Stimulated activated CD8-positive, alpha-beta memory T cell treated with anti-CD3 and anti-CD28 coated beads, Interleukin-7, amount 100 ng/mL, for 48 hours (primary cell): ENCODE results near the gene SMIM35.

Experiments used
- DNase-seq, 2 donors: peaks; one replicate each; pipeline ENCODE4 v3.0.0-alpha.2; 2020; ENCODE audit warnings: low read depth in 1 of 2; ENCODE audit errors: extremely low read depth in 1 of 2

The SMIM35 gene

DNA sequence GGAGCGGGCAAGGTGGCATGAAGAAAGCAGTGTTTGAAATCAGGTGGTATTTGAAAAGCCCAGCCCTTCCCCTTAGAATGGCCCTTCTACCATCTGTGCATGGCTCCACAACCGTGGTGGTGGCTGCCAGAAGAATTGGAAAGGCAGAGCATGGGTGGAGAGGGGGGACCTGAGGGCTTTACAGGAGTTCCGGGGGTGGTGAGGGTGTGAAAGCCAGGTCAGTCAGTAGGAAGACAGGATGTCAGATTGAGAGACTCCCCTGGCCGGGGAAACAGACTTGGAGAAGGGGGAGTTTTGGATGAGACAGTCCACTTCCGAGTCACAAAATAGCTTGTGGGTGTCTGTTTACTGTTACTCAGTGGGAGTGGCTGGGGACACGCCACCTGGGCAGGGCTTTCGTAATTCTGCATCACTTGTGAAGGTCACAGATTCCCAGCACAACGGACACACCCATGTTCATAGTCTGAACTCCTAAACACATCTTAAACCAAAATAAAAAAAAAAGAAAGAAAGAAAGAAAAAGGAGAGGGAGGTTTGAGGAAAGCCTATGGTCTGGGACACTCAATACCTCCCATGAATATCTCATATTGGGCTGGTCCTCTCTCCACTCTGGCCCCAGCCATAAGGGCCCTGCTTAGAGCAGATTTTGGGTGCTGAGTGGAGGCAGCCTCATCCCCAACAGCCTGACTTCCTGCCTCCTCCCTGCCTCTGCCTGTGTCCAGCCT lies 24.4 kb upstream of the SMIM35 start:
- no peak for DNase-seq

DNA sequence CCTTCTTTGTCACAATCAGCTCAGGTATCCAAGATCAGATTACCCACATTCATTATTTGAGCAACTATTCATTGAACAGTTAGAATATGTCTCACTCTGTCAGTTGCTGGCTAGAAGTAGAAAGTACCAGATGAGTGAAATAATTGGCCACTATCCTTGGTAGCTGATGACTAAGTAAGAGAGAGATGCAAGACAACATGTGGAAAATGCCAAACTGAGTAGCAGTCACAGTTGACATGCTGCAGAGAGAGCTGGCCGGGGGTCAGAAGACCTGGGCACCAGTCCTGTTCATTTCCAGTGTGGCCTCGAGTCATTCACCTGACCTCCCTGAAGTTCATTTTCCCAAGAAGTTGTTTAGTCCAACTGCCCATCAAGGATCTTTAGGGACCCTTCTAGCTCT lies 22.5 kb upstream of the SMIM35 start:
- no peak for DNase-seq

DNA sequence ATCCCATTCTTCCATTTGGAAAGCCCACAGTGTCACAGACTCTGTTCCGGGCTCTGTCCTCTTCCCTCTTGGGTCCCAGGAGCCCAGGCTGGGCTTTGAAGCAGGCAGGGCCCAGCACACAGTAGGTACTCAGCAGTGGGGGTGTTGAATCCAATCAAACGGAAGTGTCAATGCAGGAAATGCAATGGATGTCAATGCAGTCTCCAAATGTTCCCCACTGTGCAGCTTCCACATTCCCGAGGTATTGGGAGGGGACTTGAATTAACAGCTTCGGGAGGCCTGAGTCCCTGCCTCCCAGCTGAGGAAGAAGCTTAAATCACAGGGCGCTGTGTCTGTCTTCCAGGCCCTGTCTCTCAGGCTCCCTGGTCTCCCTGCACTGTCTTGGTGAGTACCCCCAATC lies 21.8 kb upstream of the SMIM35 start:
- DNase-seq = no peak

DNA sequence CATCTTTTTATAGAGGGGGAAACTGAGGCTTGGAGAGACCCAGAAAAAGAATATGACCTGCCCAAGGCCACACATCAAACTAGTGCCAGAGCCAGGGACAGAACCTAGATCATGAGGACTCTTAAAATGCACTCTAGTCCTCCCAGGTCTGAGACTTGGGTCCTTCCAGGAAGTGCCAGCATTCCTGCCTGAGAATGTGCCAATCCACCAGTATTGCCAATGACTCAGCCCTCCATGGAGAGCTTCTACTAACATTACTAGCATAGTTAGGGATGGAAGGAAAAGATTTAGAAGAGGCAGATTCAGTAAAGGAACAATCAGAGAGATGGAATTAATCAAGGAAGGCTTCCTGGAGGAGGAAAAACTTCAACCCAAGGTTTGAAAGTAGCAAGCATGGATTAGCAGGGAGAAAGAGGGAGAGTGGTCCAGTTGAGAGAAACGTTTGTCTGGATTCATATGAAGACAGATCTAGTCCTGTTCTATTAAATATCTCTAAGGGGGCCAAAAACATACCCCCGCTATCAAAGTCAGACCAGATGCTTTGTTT lies 20.1 kb upstream of the SMIM35 start:
- no peak for DNase-seq

DNA sequence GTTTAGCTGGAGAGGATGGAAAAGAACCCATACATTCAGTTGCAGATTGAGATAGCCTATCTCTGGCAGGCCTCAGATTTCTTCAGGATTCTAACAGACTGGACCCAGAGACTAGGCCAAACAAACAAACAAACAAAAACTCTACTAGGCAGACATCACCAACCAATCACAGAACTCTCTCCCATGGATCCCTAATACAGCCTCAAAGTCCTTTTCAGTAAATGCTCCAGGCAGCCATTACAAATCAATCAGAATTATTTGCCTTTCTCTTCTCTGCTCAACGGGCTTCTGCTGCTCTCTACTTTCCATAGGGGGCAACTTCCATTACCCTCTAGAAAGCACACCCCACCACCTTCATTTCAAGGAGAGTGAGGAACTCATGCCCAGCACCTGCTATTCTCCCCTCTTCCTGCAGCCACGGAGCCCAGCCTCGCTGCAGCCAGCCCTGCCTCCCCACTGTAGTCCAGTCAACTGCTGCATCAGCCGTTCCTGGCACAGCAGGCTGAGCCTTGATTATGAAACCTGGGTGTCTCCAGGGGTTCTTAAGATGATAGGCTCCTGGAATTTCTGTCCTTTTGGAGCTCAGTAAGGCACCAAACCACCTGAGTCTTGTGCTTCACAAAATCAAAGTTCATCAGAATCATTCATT lies 19.0 kb upstream of the SMIM35 start:
- no peak for DNase-seq

DNA sequence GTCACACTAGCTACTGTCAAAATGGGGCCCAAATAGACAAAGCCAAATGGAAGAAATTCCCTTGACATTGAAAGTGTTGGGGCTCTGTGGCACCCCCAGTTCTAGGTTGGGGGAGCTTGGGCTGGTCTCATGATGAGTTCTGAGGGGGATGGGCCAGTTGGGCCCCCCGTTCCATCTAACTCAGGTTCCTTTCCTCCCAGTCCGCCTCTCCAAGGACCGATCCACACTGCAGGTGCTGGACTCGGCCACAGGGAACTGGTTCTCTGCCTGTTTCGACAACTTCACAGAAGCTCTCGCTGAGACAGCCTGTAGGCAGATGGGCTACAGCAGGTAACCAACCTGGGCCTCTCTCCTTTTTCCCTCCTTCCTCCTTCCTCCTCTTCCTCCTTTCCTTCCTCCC lies 17.7 kb upstream of the SMIM35 start:
- DNase-seq = no peak

DNA sequence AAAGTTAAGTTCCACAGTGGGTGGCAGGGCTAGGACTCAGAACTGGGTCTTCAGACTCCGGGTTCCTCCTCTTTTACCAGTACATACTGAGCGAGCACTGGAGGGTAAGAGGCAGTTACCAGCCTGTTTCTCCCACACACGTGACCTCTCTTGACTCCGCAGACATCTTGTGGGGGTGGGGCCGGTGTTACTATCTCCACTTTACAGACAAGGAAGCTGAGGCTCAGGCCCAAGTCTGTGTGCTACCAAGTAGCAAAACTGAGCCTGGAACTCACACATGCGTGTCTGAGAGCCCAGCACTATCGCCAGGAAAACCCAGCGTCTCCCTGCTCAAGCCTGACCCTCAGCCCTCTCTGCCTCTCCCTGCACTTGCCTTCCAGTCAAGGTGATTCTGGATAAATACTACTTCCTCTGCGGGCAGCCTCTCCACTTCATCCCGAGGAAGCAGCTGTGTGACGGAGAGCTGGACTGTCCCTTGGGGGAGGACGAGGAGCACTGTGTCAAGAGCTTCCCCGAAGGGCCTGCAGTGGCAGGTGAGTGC lies 16.0 kb upstream of the SMIM35 start:
- no peak for DNase-seq

DNA sequence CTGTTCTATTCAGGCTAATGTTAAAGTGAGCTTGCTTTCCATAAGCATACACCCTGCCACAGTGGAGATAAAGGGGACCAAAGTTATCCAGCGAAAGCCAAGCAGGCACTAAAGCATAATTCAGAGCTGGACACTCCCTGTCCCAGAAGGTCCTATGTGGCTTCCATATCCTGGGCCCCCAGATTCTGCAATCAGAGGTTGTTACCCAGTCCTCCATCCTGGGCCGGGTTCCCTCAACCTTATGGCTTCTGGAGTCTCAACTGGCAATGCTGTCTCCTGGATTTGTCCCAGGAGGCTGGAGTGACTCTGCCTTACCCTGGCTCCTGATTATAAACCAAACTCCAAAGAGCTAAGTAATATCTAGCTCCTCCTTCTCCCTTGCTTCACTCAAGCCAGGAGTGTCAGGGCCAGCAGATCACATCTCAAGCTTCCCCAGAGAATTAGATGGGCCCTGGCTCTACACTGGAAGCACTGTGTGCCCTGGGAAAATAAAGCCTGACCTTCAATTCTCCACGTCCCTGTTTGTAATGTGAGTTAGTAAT lies 14.0 kb upstream of the SMIM35 start:
- DNase-seq = no peak

DNA sequence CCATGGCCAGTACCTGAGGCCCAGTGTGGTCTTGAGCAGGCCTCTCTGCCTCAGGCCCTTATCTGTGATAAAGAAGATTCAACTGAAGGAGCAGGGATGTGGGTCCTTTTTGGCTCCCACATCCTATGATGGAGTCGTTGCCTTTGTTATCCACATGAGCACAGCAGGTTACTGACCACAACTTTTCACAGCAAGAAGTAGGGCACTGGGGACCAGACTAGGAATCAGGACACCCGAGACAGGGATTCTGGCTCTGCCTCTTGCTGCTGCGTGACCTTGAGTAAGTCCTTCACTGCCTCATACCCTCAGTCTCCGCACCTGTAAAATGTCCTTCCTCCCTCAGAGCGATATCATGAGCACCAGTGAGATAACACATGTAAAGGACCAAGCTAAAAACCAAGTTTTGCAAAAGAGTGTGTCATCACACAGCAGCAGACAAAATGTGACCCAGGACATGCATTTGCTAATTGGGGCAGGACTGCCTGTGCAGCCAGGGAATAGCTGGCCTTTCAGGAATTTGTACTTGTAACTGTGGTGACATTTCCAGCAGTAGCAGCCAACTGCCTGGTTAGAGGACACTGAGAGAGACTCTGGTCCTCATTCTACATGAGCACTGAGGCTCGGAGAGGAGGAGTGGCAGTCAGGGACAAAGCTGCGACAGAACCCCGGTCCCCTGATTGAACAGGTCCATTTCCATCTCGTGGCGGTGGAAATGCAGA lies 13.2 kb upstream of the SMIM35 start:
- no peak for DNase-seq

DNA sequence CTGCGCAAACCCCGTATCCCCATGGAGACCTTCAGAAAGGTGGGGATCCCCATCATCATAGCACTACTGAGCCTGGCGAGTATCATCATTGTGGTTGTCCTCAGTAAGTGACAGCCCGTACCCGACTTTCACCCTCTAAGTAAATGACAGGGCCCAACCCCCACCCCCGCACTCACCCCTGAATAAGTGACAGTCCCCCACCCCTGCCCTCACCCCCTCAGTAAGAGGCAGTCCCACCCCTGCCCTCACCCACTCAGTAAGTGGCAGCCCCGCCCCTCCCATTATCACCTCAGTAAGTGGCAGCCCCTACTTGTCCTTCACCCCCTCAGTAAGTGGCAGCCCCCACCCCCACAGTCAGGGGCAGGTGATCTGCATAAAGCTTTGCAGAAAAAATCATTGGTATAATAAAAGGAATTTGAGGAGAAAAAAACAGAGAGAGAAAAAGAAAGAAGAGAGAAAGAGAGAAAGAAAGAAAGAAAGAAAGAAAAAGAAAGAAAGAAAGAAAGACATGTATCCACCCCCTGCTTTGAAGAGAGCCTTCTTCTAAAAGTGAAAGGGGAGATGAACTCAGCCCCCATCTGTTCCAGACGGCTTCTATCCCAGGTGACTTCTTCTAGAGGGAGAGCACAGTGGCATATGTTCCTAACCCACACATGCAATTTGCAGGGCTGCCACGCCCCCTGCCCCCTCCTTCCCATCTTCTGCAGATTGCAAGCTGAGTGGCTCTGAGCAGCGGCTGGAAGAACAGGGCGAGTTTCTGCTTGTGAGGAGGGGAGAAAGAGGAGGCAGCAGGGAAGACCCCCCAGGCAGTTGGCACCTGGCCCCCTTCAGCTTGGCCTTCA lies 12.5 kb upstream of the SMIM35 start:
- DNase-seq = no peak

DNA sequence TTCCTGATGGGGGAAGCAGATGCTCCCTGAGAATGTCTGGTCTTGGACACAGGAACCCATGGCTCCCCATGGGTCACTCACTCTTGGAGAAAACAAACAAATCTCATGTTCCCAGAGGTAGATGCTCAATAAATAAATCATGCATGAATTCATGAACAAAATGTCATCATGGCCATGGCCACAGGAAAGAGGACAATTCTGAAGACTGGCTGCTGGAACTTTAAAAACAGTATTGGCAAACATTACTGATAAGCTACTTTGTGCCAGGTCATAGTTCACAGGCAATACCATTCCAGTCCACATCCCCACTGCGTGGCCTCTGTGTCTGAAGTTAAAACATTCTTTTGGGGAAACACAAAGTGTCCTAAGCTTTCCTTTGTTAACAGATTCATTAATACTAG lies 9.2 kb upstream of the SMIM35 start:
- DNase-seq = no peak

DNA sequence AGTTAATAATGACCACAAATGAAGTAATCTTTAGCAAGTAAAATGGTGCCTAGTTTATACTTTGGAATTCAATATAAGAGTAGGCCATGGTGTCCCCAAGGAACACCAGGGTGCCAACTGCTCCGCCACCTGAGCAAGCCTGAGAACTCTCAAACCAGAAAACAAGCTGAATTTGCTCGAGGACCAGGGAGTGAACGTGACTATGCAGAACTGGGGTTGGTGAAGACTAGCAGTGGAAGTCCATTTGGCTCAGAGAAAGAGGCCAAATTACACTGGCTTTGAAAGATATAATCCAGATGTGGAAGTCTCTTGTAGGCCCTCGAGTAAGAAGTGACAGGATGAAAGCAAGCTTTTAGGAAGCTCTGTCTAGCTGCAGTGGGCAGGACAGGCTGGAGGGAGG lies 8.7 kb upstream of the SMIM35 start:
- DNase-seq = no peak

DNA sequence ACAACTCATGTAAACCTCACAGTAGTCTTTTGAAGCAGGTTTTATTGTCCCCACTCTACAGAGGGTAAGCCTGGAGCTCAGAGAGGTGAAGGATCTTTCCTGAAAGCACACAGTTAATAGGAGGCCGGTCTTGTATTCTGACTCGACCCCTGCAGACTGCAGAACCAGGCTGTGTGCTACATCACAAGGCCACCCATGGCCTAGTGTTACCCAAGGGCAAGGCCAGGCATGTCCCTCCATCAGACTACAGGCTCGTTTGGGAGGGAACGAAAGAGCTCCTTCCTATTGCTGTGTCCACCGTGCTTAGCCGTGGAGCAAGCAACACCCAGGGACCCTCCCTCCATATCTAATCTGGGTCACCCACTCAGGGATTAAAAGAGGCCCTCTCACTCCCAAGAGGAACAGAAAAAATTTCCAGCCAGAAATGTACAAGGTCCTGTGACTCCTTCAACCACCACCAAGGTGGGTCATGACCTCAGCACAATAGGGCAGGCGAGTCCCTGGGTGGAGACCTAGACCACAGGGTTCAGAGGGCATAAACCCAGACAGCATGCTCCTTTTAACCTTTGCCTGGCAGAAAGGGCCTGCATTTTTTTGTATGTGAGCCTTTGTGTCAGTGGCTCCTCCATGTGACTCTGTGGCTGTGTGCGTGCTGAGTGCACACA lies 6.3 kb upstream of the SMIM35 start:
- DNase-seq = no peak

DNA sequence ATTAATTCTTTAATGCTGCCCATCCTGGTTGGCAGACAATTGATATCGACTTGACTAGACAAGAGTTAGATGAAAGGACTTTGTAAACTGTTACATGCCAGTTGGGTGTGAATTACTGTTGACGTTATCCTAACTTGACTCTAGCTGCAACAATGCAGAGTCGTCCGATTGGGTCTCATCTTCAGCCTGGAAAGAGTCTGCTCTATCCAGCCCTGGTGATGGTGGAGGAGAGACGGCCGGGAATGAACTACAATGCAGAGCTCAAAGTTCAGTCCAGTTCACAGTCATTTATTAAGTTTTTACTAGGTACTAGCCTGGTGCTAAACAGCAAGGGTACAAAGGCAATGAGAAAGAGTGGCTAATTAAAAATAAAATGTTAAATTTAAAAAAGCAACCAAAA lies 4.9 kb upstream of the SMIM35 start:
- no peak for DNase-seq

DNA sequence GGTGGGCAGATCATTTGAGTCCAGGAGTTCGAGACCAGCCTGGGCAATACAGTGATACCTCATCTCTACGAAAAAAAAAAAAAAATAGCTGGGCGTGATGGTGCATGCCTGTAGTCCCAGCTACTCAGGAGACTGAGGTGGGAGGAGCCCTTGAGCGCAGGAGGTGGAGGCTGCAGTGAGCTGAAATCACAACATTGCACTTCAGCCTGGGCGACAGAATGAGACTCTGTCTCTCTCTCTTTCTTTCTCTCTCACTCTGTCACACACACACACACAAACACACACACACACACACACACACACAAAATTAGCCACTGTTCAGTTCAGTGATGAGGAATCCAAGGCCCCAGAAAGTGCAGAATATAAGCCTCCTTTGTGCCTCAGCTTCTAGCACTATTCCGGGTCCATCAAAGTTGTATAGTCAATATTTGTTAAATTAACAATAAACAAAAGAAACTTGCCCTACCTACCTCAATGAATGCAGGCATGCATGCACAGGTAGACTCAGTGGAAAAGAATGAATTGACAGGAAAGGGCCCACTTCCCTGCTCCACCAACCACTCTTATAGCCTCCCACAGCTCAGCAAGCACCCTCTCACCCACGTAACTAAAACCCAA lies 3.9 kb upstream of the SMIM35 start:
- no peak for DNase-seq

DNA sequence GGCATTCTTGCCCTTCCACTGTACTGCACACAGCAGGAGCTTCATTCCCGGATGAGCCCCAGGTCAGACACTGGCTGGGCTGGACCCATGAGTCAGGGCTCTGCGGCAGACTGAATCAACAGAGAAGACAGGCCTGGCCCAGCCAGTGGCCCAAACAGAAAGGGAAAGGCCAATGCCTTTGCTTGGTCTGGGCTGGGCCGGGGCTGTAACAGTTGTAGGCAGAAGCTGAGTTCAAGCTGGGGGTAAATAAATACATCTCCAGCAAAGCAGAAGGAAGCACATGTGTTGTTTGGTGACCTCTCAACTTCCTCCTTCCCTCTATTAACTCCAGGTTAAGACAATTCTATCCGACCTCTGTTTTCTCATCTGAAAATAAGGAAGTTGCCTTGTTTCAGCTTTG lies 1.8 kb upstream of the SMIM35 start:
- DNase-seq = no peak

DNA sequence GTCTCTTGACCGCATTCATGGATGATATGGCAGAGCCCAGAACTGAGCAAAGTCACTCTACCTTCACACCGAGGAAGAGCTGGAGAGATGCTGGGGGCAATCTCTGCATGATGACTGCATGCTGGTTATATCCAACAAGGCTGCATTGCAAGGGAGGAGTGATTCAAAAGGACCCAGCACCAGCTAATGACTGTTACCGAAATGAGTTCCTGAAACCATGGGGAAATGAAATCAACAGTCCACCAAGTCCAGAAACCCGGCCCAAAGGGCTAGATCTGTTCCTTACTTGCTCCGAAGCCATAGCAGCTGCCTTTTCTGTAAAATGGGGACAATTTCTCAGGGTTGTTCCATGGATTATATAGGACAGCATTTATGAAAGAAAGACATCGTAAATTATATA lies 1.2 kb upstream of the SMIM35 start:
- no peak for DNase-seq

DNA sequence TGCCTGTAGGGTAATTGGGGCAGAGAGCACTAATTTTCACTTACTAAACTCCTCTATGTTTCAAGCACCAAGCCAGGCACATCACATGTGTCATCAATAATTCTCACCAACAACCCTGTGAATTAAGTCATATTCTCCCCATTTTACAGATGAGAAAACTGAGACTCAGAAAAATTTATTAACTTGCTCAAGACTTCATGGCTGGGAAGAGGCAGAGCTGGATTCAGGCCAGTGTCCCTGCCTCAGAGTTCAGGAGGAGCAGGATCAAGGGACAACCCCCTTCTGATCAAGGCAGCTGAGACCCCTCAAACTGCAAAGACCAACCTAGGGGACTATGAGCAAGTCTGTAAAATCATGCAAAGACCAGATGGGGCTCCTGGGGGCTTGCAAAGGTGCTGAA lies 2.1 kb downstream of the SMIM35 start:
- DNase-seq = no peak

DNA sequence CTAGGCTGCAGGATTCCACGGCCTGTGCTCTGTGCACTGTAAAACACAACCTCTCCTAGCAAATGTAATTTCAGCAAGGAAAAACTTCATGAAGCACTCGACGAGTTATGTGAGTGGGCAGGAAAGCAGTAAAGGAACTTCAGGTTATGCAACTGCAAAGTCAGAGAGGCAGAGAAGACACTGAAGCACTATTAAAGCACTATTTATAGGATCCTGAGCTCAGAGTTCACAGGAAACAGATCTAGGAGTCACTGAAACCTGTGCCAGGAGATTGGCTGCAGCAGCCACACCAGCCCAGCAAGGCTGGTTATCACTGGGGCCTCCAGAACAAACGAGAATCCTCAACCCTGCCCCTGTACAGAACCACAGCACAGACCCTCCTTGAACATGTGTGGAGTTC lies 2.5 kb downstream of the SMIM35 start:
- no peak for DNase-seq
